GM12878 (cell line): ENCODE data around the gene APOC1.

Experiments
- SMARCA5 ChIP-seq: fragments of 450-650 bp; IDR thresholded peaks from 2 replicates; pipeline ENCODE4 v1.6.1; 2017; ENCODE audit warnings: mild to moderate bottlenecking
- SP1 ChIP-seq: IDR thresholded peaks from one replicate; pipeline ENCODE4 v1.6.1; 2011; ENCODE audit warnings: low read depth, low read length
- ZZZ3 ChIP-seq: IDR thresholded peaks from 2 replicates; pipeline ENCODE4 v1.6.1; 2011; ENCODE audit warnings: low read depth; ENCODE audit not compliant: control insufficient read depth, insufficient read length
- TF ChIP-seq, protein P1 (sequence below): fragments of 450-650 bp; IDR thresholded peaks from 2 replicates; pipeline ENCODE4 v1.6.1; 2017; ENCODE audit warnings: antibody characterized with exemption, mild to moderate bottlenecking, moderate library complexity

DNA sequence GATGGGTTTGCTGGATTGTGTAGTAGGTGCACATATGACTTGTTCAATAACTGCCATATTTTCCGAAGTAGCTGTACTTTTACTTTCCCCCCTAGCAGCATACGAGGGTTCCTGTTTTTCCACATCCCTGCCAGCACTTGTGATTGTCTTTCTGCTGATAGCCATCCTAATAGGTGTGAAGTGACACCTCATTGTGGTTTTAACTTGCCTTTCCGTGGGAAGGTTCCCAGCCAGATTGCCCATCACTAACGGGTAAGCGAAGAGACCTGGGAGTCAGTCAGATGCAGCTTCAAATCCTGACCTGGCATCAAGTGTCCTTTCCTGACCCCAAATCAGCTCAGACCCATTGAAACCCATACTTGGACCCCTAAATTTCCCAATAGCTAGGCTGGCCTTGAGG lies 45.3 kb downstream of the APOC1 start:
- TF ChIP-seq SP1, result no peak
- no peak for TF ChIP-seq ZZZ3
- TF ChIP-seq, protein P1, sequence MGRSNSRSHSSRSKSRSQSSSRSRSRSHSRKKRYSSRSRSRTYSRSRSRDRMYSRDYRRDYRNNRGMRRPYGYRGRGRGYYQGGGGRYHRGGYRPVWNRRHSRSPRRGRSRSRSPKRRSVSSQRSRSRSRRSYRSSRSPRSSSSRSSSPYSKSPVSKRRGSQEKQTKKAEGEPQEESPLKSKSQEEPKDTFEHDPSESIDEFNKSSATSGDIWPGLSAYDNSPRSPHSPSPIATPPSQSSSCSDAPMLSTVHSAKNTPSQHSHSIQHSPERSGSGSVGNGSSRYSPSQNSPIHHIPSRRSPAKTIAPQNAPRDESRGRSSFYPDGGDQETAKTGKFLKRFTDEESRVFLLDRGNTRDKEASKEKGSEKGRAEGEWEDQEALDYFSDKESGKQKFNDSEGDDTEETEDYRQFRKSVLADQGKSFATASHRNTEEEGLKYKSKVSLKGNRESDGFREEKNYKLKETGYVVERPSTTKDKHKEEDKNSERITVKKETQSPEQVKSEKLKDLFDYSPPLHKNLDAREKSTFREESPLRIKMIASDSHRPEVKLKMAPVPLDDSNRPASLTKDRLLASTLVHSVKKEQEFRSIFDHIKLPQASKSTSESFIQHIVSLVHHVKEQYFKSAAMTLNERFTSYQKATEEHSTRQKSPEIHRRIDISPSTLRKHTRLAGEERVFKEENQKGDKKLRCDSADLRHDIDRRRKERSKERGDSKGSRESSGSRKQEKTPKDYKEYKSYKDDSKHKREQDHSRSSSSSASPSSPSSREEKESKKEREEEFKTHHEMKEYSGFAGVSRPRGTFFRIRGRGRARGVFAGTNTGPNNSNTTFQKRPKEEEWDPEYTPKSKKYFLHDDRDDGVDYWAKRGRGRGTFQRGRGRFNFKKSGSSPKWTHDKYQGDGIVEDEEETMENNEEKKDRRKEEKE, result no peak
- no peak for TF ChIP-seq SMARCA5
